ENCODE measurements around the gene CFAP70. TPM values are rescaled to one million over a fixed set of nuclear protein-coding genes. Genes with fewer than 3 reads are reported as not detected.
"Not testable (repeated sequence)": the region's sequence is repeated elsewhere in the genome, so short reads cannot be mapped to it uniquely, and the experiment has no call there.

The CFAP70 gene
- total and polyA plus RNA-seq, 2 of the 8 experiments (the other 6 are each of a cell fraction or from before 2014, with no cell fraction given) = 0.21 to 0.30 TPM

GRCh38 chr10:73325290-73325689 is 33.4 kb downstream of the CFAP70 start:
- 86% methylated on average over 1 of the region's 4 CpGs; no CpG with 5 or more reads in 1 of the 2 experiments for WGBS, 2 experiments (ENCODE audit: extremely low coverage in 1 of 2, insufficient coverage in 1 of 2, insufficient read length in 1 of 2, insufficient replicate concordance in 2 of 2, low coverage in 1 of 2, low lambda C conversion rate in 2 of 2, missing lambda C conversion rate in 1 of 2)
- H3K23ac ChIP-seq (ENCODE audit: insufficient read length); FAIRE-seq; H4K91ac ChIP-seq (replicated peaks; ENCODE audit: insufficient read length, low read length); H3K27ac ChIP-seq (ENCODE audit: low read depth, low read length); H2BK5ac ChIP-seq (ENCODE audit: low read depth, low read length); H4K8ac ChIP-seq (ENCODE audit: extremely low read depth, insufficient read depth, low read length); H2BK12ac ChIP-seq (ENCODE audit: low read depth, low read length); H3K79me2 ChIP-seq (ENCODE audit: control insufficient read depth in 1 of 2, insufficient read depth in 2 of 2, low read length in 2 of 2); H2BK15ac ChIP-seq (ENCODE audit: low read length); H3K4me1 ChIP-seq (replicated peaks in 1 of 4; ENCODE audit: control insufficient read depth in 3 of 4, insufficient read depth in 4 of 4, low read length in 3 of 4); H2AK5ac ChIP-seq (ENCODE audit: low read depth, low read length); H3K9me3 ChIP-seq (ENCODE audit: insufficient read depth in 2 of 2, low read depth in 1 of 2, low read length in 1 of 2); H3K79me1 ChIP-seq (ENCODE audit: low read depth, low read length); H3K56ac ChIP-seq (replicated peaks; ENCODE audit: insufficient read length, low read depth, low read length); POLR2A ChIA-PET (ENCODE audit: partially characterized antibody); H3K4ac ChIP-seq (replicated peaks; ENCODE audit: insufficient read length, low read depth, low read length); H3K9ac ChIP-seq (replicated peaks in 1 of 4; ENCODE audit: extremely low read depth in 1 of 4, low read depth in 3 of 4, low read length in 3 of 4); H3K14ac ChIP-seq (ENCODE audit: insufficient read length); H3K27me3 ChIP-seq (replicated peaks in 1 of 4; ENCODE audit: control insufficient read depth in 3 of 4, extremely low read depth in 1 of 4, insufficient read depth in 3 of 4, low read length in 3 of 4); H2BK120ac ChIP-seq (replicated peaks; ENCODE audit: low read depth, low read length); H3K36me3 ChIP-seq (ENCODE audit: control insufficient read depth in 2 of 4, insufficient read depth in 4 of 4, low read length in 3 of 4); CTCF ChIA-PET (ENCODE audit: partially characterized antibody); H3K23me2 ChIP-seq (ENCODE audit: low read depth, low read length); H3K18ac ChIP-seq (ENCODE audit: extremely low read depth, low read length); DNase-seq (ENCODE audit: low read depth in 1 of 2, low spot score in 2 of 2); H2AFZ ChIP-seq (ENCODE audit: low read length); H4K5ac ChIP-seq (ENCODE audit: insufficient read length, low read depth, low read length); H4K20me1 ChIP-seq (replicated peaks in 1 of 2; ENCODE audit: control insufficient read depth in 1 of 2, insufficient read depth in 2 of 2, low read length in 2 of 2); H3K4me3 ChIP-seq (ENCODE audit: extremely low read depth in 1 of 4, insufficient read depth in 2 of 4, low read depth in 3 of 4, low read length in 4 of 4); H3K4me2 ChIP-seq (ENCODE audit: insufficient read depth in 1 of 2, low read depth in 2 of 2, low read length in 2 of 2); H2BK20ac ChIP-seq (ENCODE audit: low read length): not testable (repeated sequence)

- CTCF ChIA-PET (ENCODE audit: partially characterized antibody) = interaction anchor here (1.4 kb wide), 1 partner anchor 11 kb away, joined by 4 read pairs; no protein-coding TSS in a partner anchor
- H3K9ac ChIP-seq (replicated peaks in 1 of 4; ENCODE audit: extremely low read depth in 1 of 4, low read depth in 3 of 4, low read length in 3 of 4); H3K14ac ChIP-seq (ENCODE audit: insufficient read length); H2BK120ac ChIP-seq (replicated peaks; ENCODE audit: low read depth, low read length); H3K4me1 ChIP-seq (replicated peaks in 1 of 4; ENCODE audit: control insufficient read depth in 3 of 4, insufficient read depth in 4 of 4, low read length in 3 of 4); FAIRE-seq; H2AFZ ChIP-seq (ENCODE audit: low read length); H3K4me2 ChIP-seq (ENCODE audit: insufficient read depth in 1 of 2, low read depth in 2 of 2, low read length in 2 of 2); H3K27me3 ChIP-seq (replicated peaks in 1 of 4; ENCODE audit: control insufficient read depth in 3 of 4, extremely low read depth in 1 of 4, insufficient read depth in 3 of 4, low read length in 3 of 4); H3K4me3 ChIP-seq (ENCODE audit: extremely low read depth in 1 of 4, insufficient read depth in 2 of 4, low read depth in 3 of 4, low read length in 4 of 4); H2BK5ac ChIP-seq (ENCODE audit: low read depth, low read length); H2BK12ac ChIP-seq (ENCODE audit: low read depth, low read length); H3K36me3 ChIP-seq (ENCODE audit: control insufficient read depth in 2 of 4, insufficient read depth in 4 of 4, low read length in 3 of 4); H3K79me2 ChIP-seq (ENCODE audit: control insufficient read depth in 1 of 2, insufficient read depth in 2 of 2, low read length in 2 of 2); H4K91ac ChIP-seq (replicated peaks; ENCODE audit: insufficient read length, low read length); DNase-seq (ENCODE audit: low read depth in 1 of 2, low spot score in 2 of 2); H3K27ac ChIP-seq (ENCODE audit: low read depth, low read length); POLR2A ChIA-PET (ENCODE audit: partially characterized antibody); H3K4ac ChIP-seq (replicated peaks; ENCODE audit: insufficient read length, low read depth, low read length); H2BK20ac ChIP-seq (ENCODE audit: low read length); H3K18ac ChIP-seq (ENCODE audit: extremely low read depth, low read length); H3K23ac ChIP-seq (ENCODE audit: insufficient read length); H4K8ac ChIP-seq (ENCODE audit: extremely low read depth, insufficient read depth, low read length); H2AK5ac ChIP-seq (ENCODE audit: low read depth, low read length); H3K56ac ChIP-seq (replicated peaks; ENCODE audit: insufficient read length, low read depth, low read length); H3K79me1 ChIP-seq (ENCODE audit: low read depth, low read length); H3K23me2 ChIP-seq (ENCODE audit: low read depth, low read length); H4K20me1 ChIP-seq (replicated peaks in 1 of 2; ENCODE audit: control insufficient read depth in 1 of 2, insufficient read depth in 2 of 2, low read length in 2 of 2); H2BK15ac ChIP-seq (ENCODE audit: low read length); H3K9me3 ChIP-seq (ENCODE audit: insufficient read depth in 2 of 2, low read depth in 1 of 2, low read length in 1 of 2); H4K5ac ChIP-seq (ENCODE audit: insufficient read length, low read depth, low read length): not testable (repeated sequence)
- 90% methylated on average over 5 of the region's 5 CpGs; no CpG with 5 or more reads in 1 of the 2 experiments for WGBS, 2 experiments (ENCODE audit: extremely low coverage in 1 of 2, insufficient coverage in 1 of 2, insufficient read length in 1 of 2, insufficient replicate concordance in 2 of 2, low coverage in 1 of 2, low lambda C conversion rate in 2 of 2, missing lambda C conversion rate in 1 of 2)
These were observed 35.1 kb downstream of the CFAP70 start for GRCh38 chr10:73323582-73323981.
